Endometrial microvascular endothelial cells (primary cell): ENCODE data around the gene AFF3. TPM values are rescaled to one million over a fixed set of nuclear protein-coding genes. Genes with fewer than 3 reads are reported as not detected.
"Not testable (repeated sequence)": the region's sequence is repeated elsewhere in the genome, so short reads cannot be mapped to it uniquely, and the experiment has no call there.

Source experiments
- in situ Hi-C: cut with HindIII; loops from 2 replicates; pipeline ENCODE4 v1.10.0; 2017; ENCODE audit warnings: low sequenced_read_pairs, low pct_unique_long_range_greater_than_20kb; ENCODE audit errors: inconsistent ontology term
- total RNA-seq: library from RNA; depleted of rRNA; stranded (reverse); fragments of >200 nt; gene quantifications from one replicate; pipeline ENCODE4 v1.2.3, GENCODE V29; 2015; ENCODE audit errors: inconsistent ontology term

The AFF3 gene
- total RNA-seq, 1 donor from 2014 or later: 19.5 TPM

DNA sequence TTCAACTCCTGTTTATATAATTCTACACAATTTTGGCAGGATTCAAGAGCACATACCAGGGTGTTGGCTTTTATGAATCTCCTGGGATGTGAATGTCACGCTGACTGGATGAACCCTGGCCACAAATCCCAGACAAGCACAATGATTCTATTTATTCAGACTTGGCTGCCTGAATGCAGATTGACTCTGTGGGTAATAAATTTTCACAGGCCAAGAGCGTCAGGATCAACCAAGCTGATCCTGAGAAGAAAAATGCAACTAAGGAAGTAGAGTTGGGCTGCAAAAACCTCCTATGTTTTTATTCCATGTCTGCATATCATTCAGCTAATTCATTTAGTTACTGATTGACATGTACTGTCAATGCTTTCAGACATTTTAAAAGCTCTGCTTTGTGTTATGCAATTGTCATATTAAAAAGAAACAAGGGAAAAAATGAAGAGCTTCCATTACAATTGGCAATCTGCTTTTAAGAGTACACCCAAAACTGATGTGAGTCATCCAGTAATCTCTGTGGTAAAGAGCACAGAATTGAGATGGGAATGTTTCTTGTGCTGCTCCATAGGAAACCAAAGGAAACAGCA lies 479.5 kb downstream of the AFF3 start:
- in situ Hi-C loops: no loop called here

DNA sequence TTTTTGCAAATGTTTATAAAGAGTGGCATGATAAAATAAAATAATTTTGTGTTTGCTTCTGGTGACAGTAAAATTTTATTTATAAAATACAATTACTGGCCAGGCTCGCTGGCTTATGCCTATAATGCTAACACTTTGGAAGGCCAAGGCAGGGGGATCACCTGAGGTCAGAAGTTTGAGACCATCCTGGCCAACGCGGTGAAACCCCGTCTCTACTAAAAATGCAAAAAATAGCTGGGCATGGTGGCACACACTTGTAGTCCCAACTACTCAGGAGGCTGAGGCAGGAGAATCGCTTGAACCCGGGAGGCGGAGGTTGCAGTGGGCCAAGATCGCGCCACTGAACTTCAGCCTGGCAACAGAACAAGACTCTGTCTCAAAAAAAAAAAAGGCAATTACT lies 480.6 kb downstream of the AFF3 start:
- in situ Hi-C loops: not testable (repeated sequence)

DNA sequence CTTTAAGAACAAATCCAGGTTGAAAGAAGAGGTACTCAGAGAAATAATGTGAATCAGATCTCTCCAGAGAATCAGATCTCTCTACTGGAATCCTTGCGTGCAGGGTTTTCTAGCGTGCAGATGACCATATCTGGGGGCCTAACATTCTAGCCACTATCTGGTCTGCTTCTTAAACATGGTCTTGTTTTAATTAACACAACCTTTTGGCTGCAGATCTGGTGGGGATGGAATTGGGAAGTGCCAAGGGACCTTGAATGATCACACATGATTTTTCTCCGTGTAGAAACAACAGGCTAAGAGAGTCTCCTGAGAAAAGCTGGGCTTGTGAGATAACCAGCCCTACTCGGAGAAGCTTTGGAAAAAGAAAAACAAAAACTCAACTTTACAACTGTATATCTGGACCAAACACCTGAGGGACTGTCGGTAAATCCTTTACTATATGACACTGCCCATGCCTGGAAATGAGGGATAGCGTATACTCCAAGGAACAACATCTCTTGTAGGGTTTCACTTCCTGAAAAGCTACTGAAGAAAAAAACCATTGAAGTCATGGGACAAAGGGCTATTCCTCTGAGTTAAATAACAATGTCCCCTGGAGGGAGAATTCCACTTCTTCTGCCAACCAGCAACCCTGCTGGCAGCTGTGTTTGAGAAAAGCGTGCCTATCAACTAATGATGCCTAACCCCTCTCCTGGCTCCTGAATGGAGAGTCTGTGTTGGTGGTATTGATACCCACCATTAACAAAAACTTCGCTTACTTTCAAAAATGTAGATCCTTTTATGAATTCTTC lies 481.6 kb downstream of the AFF3 start:
- in situ Hi-C loops: no loop called here

DNA sequence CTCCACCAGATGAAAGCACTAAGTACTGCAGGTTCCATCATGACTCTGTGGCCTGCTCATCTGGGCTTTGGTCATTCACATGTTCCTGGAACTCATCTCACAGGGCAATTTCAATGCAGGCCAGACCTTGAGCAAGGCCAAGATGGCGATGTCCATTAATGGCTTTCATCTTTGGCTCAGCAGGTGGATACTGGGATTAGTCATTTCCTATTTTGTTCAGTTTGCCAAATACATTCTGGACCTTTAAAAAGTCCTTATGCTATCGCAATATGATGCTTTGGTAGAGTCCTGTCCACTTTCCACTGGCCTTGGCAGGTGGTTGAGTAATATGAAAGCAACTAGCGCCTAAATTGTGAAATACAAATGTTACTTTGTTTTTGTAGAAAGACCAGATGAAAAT lies 482.5 kb downstream of the AFF3 start:
- in situ Hi-C loops: no loop called here

DNA sequence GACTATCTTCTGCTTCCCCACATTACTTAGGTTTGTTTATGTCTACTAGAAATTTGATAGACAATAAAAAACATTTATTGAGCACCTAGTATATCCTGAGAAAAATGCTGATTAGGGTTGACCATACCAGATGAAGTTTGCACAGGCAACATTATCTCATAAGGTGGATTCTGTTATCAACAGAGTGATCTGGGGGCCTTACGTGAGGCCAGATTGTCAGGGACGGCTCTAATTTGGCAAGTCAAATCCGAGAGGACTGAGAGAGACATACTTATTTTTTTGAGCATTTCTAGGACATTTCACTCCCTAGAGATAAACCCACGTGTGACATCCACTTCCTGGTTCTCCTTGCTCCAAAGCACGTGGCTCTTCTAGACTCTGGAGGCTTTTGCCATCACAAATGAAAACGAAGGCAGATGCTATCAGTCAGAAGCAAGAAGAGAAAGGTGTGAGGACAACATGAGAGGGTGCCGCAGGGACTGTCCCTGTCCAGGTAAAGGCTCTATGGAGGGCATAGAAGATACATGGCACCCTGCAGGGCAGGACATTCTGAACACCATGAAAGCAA lies 484.6 kb downstream of the AFF3 start:
- in situ Hi-C loops: no loop called here

DNA sequence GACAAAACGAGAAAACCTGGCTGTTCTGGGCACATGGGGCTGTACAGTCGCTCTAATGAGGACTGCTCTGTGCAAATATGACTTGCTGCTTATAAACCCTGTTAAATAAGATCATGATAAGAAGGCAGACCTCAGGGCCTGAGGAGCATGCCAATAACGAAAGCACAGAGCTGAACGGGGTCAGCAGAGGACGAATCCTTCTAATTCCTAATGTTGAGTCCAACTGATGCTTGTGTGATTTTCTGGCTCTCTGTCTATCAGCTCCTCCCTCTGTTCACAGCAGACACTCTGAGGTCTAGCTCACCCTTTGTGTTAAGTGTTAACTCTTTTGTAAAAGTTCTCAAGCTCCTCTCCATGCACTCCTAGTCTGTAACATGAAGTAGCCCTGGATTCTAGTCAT lies 485.4 kb downstream of the AFF3 start:
- in situ Hi-C loops: no loop called here

DNA sequence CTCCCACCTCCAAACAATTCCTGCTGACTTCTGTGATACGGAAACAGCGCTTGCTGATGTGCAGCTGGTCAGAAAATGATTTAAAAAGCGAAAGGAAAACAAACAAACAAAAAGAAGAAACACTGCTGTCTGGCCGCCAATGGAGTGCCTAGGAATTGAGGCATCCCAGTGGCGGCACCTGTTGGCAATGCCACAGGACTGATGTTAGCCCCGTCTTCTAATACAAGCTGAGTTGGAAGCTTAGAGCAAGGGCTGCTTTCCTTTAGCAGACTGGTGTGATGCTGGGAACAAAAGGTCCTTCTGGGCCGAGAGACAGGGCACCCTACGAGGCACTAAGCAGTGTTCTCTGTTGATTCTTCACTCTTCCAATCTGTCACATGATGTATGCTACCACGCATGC lies 489.0 kb downstream of the AFF3 start:
- in situ Hi-C loops: no loop called here

DNA sequence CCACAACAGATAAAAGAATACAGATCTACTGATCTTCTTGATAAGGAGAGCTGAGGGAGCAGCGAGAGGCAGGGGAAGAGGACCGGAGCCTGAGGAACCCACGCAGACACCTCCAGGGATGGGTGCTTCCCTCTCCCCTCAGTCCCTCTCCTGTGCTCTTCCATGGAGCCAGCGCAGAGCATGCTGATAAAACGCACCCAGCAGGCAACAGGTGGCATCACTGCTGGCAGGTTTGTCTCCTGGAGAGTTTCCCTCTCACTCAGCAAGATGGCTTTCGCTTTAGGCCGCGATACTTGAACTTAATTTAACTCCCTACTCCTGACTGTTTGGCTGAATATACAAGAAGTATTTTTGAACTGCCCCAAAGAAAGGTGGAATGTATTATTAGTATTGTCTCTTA lies 489.5 kb downstream of the AFF3 start:
- in situ Hi-C loops: no loop called here

DNA sequence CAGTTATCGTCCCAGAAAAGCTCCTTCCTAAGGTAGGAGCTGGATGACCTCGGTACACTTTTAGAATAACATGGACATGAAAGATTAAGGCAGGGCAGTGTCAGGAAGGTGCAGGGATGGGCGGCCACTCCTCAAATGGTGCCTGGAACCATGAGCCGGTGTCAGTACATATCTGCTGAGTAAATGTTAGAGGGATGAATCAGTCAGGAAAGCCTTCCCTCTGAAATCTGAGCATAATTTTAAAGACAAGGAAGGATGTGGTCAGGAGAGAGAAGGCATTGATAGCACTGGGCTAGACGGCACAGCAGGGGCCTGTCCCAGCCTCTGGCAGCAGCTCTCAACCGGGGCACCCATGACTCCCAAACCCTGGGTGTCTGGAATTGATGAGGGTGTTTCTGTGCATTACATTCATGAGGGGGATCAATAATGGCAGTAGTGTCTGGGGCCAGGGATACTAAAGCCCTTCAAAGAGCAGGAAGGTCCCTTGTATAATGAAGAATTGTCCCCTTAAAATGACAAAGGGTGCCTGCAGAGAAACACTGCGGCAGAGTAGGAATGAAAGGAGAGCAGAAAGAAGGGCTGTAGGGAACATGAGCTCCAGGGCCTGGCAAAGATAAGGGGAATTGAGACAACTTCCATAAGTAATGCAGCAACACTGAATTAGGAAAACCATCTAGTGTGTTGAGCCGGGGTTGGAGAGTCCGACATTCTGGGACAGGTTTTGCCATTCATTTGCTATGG lies 490.3 kb downstream of the AFF3 start:
- in situ Hi-C loops: no loop called here

DNA sequence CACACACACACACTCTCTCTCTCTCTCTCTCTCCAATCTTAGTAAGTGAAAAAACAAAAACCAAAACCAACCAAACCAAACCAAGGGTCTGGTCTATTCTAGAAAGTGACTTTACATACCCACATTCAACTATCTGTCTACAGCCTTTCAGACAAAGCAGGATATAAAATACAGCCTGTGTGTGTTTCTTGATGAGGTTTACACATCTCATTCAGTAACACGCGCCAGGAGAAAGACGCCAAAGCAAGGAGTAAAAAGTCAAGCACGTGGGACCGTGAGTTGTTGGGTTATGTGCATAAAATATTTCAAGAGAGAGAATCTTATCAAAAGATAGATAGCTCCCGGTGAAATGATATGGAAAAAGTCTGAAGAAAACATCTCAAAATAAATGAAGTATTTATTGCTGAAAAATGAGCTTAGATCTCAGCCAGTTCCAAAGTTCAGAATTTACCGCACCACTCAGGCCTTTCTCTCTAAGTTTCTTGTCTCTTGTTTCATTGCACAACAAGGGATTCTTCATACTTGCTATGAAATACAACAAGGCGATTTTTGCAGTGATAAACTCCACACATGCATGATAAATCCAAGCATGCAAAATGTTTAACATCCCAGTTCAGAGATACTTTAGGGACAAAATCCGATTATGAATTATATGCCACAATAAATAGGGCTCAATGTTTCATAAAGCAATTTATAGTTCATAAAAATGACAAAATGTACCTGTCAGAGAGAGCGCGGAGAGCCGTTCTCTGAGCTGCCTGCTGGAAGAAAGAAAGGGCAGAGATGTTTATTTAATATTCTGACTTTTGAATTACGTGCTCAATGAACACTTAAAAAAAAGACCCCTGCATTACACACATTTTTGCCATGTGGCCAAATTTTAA lies 493.2 kb downstream of the AFF3 start:
- in situ Hi-C loops: no loop called here

DNA sequence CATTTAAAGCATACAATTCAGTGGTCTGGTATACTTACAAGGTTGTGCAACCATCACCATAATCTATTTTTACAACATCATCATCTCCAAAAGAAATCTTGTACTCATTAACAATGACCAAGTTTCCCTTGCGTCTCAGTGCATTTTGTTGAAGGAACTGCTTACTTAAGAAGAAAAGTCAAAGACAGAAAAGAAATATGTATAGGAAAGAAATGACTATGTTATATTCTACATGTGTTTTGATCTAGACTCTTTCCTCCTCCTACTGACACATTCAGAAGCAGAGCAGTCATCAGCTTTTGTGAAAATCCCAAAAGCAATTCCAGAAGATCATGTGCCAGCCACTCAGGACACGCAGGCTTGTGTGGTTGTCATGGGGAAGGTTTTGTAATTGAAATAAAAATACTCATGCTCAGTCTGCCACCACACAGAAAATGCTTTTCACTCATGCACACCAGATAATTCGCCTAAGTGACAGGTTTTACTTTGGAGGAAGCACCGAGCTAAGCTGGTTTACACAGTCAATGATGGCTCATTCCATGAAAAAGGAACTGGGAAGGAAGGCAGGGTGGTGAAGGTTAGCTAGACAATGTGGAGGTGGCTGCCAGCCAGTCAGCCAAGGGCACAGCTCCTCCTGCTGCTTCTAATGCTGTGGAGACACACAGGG lies 494.1 kb downstream of the AFF3 start:
- in situ Hi-C loops: no loop called here

DNA sequence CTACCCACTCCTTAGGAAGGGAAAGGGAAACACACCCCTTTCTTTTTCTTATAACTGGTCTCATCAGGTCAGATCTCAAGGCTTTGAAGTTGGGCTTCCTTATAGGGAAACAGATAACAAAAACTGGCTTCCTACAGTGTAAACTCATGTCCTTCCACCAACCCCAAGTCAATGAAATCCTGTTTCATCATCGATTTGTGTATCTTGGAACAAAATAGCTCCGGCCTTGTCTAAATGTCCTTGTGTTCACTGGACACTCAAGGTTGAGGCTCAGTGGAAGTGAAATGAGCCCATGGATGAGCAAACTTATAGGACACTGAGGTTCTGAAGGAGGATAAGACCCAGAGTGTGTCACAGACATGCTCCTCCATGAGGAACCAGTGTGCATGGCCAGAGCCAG lies 496.4 kb downstream of the AFF3 start:
- in situ Hi-C loops: no loop called here

DNA sequence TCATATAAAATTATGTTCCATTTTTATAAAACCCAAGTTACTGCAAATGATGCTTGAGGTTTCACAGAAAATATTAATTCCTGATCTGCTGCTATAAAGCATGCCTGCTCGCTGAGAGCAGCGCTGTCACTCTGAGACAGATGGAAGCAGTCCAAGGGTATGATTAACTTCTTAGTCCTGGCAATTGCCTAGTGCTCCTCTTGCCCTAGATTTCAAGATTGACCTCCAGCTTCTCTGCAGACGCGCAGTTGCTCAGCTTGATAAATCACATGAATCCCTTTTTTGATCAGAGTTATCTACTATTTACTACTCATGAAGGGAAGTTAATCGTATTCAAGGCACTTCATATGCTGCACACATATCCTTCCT lies 498.0 kb downstream of the AFF3 start:
- in situ Hi-C loops: no loop called here

DNA sequence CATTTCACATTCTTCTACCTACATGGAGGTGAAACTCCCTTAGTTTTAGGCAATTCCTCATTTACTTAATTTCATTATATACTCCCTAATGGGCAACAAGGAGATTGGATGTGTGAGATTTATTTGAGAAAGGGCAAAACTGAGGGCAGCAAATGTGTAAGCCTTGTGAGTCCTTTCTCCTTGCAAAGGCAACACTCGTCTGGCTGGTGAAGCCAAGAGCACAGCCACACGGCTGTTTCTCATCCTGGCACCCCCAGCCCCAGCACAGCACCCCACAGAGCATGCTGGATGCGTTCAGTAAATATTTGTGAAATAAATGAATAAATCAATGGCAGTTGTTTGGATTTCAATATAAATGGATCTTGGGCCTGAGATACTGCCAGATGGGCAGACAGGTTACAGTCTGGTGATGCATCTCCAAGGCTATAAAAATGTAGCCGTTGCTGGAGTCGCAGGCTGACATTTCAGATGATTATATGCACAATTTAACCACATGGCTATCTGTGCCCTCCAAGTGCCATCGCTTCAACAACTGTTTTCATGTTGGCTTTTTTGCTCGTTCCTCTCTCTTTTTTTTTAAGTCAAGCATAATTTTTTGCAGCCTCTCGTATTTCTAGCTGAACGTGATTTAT lies 498.5 kb downstream of the AFF3 start:
- in situ Hi-C loops: no loop called here

DNA sequence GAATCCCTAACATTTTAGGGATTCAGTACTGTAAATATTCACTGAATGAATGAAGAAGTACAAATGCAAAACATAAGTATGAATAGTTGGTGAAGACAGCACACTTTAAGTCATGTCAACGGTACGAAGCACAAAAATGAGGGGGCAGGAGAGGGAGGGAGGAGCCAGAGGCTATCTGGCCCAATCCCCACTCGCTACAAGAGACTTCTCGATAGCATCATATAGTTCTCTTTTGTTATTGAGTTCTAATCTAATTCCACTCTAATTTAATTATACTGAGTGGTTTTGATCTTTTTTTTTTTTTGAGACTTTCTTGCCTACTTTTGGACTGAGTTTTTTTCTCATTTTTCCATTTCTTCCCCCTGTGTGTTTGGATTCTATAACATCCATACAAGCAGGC lies 500.4 kb downstream of the AFF3 start:
- in situ Hi-C loops: no loop called here

DNA sequence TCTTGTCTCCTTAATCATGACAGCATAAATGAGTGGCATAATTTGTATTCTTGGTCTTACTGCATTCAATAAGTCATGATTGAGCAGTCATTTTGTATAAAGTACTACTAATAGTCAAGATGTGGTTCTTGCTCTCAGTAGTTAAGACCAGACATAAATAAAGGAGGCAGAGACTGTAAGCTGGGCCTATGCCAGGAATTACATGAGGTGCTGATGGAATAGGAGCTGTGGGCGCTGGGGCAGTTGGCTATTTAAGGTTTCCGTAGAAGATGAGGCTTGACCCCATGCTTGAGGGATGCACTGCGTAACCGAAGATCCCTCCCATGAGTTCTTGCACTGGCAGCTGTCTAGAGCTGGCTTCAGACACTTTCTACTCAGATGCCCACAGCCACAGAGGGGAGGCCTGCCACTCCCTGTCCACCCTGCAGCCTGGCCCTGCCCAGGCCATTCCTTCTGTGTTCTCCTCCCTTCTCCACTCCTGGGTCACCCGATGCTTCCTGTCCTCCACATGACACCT lies 501.7 kb downstream of the AFF3 start:
- in situ Hi-C loops: no loop called here

DNA sequence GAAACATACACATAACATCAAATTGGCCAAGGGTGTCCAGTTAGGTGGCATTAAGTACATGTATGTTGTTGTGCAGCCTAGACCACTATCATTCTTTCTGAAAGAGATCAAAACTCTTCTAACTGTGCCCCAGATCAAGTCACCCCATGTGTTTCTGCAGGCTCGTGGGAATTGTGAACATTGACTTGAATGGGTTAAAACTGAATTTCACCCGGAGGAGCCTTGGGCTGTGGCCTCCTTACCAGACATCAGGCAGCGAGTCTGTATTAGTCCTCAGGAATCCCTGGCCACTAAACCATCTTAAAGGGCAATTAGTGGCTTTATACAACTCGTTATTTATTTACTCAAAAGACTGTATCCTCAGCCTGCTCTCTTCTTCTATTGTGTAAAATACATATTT lies 503.6 kb downstream of the AFF3 start:
- in situ Hi-C loops: no loop called here

DNA sequence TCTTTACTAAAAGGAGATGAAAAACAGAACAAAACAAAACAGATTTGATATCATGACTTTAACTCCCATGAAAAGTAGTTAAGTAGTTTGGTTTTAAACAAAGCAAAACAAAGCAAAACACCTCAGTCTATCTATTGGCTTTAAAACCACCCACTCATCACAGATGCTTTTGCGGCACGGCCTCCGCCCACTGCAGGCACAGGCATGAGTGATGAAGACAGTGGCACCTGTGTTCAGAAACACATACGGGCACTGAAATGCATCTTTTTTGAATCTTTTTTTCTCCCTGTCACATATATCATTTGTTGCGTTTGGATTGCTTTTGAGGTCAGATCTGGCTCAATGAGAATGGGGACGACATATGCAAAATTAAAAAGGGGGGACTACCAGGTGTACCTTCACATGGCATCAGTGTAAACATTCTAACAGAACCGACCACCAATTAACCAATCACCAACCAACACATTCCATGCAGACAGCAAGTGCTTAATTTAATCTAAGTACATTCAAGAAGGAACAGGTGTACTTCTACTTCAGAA lies 505.2 kb downstream of the AFF3 start:
- in situ Hi-C loops: no loop called here
